ENCODE data around the gene THEMIS. TPM values are rescaled to one million over a fixed set of nuclear protein-coding genes. Genes with fewer than 3 reads are reported as not detected.

Gene THEMIS
- total RNA-seq, 5 donors from 2014 or later (not counting 1 experiment from before 2014, with no cell fraction given) = 55.5 to 93.3 (median 69.4) TPM

- H3K9me3 Mint-ChIP-seq = peaks cover 6 to 20% (median 10%) of the 10 kb centered on the region in 3 donors
- no peaks in the 10 kb centered on the region for H3K27me3 Mint-ChIP-seq
- H3K4me3 ChIP-seq (ENCODE audit: control insufficient read depth in 1 of 2, extremely low read depth in 1 of 2, low read length in 1 of 2) = peak overlapping the region in 1 of 2 donors; percentile 27
- H3K27ac ChIP-seq (ENCODE audit: low read length) = no peak overlapping the region
- peaks cover 5% of the 10 kb centered on the region for H3K36me3 Mint-ChIP-seq
- CTCF ChIA-PET = no interaction called here
- H3K9me3 ChIP-seq = no peaks in the 10 kb centered on the region
- H3K27ac Mint-ChIP-seq = peak overlapping the region; percentile 69 to 87
- DNase-seq (peak in 1 of 35 experiments; percentile 56), ATAC-seq (replicated peaks in 1 of 4) (peak in 3 of 4 experiments; percentile 9 to 34 (median 19))
- POLR2A ChIA-PET = no interaction called here
- no peaks in the 10 kb centered on the region for H3K36me3 ChIP-seq (ENCODE audit: control insufficient read depth in 2 of 2, extremely low read depth in 1 of 2, insufficient read depth in 1 of 2, low read length in 1 of 2)
- peaks cover 33 to 55% of the 10 kb centered on the region in 2 experiments for H3K4me1 ChIP-seq (ENCODE audit: control insufficient read depth in 1 of 2, extremely low read depth in 1 of 2, insufficient read depth in 2 of 2, low read length in 2 of 2)
- peaks cover 67 to 77% (median 74%) of the 10 kb centered on the region in 3 donors for H3K4me1 Mint-ChIP-seq
- H3K4me3 Mint-ChIP-seq = peak overlapping the region; percentile 21 to 65 (median 39)
- no CpG with 5 or more reads among the region's 2 CpGs for WGBS (ENCODE audit: insufficient coverage)
- H3K27me3 ChIP-seq (replicated peaks in 1 of 2; ENCODE audit: control insufficient read depth in 2 of 2, extremely low read depth in 1 of 2, insufficient read depth in 2 of 2, low read length in 1 of 2) = no peaks in the 10 kb centered on the region
These were observed 22.3 kb upstream of the THEMIS start for GRCh38 chr6:127923135-127923534.

DNA sequence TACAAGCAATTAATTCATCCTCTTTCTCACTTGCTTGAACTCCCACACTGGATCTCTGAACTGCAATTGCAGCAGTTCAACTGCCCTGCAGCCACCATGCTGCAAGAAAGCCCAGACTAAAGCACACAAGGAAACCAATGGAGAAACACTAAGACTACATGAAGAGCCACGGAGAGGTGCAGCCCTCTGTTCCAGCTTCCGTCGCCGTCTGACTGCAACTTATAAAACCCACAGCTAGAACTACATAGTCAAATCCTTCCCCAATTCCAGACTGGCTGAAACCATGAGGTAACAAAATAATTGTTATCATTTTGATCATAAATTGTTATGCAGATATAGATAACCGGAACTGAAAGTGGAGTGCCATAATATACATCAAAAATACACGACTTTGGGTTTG, 21.1 kb upstream of the THEMIS start:
- H3K27me3 Mint-ChIP-seq = no peaks in the 10 kb centered on the region
- peak overlapping the region; percentile 69 to 87 for H3K27ac Mint-ChIP-seq
- H3K4me3 Mint-ChIP-seq = peak overlapping the region; percentile 61 to 65 (median 63)
- Histone ChIP-seq H3K27ac (ENCODE audit: low read length) (no peak overlapping the region), H3K4me3 (ENCODE audit: control insufficient read depth in 1 of 2, extremely low read depth in 1 of 2, low read length in 1 of 2) (no peak overlapping the region), H3K27me3 (replicated peaks in 1 of 2; ENCODE audit: control insufficient read depth in 2 of 2, extremely low read depth in 1 of 2, insufficient read depth in 2 of 2, low read length in 1 of 2) (no peaks in the 10 kb centered on the region), H3K36me3 (ENCODE audit: control insufficient read depth in 2 of 2, extremely low read depth in 1 of 2, insufficient read depth in 1 of 2, low read length in 1 of 2) (no peaks in the 10 kb centered on the region), H3K4me1 (ENCODE audit: control insufficient read depth in 1 of 2, extremely low read depth in 1 of 2, insufficient read depth in 2 of 2, low read length in 2 of 2) (peaks cover 33 to 66% of the 10 kb centered on the region in 2 experiments), H3K9me3 (no peaks in the 10 kb centered on the region)
- peaks cover 68 to 88% (median 83%) of the 10 kb centered on the region in 3 donors for H3K4me1 Mint-ChIP-seq
- no peaks in the 10 kb centered on the region for H3K36me3 Mint-ChIP-seq
- ChIA-PET CTCF (interaction anchor here in 1 of 2 donors (0.7 kb wide), 1 partner anchor 59 kb away, joined by 4 read pairs; no protein-coding TSS in a partner anchor), POLR2A (interaction anchor here in 1 of 2 donors (0.6 to 0.7 kb wide), 3 partner anchors 50 to 339 kb away, joined by 3 to 4 read pairs (median 4); no protein-coding TSS in a partner anchor)
- DNase-seq (no peak), ATAC-seq (replicated peaks in 1 of 4) (no peak)
- peaks cover 3 to 20% (median 4%) of the 10 kb centered on the region in 3 donors for H3K9me3 Mint-ChIP-seq
- WGBS (ENCODE audit: insufficient coverage) = no CpG with 5 or more reads among the region's 6 CpGs

DNA sequence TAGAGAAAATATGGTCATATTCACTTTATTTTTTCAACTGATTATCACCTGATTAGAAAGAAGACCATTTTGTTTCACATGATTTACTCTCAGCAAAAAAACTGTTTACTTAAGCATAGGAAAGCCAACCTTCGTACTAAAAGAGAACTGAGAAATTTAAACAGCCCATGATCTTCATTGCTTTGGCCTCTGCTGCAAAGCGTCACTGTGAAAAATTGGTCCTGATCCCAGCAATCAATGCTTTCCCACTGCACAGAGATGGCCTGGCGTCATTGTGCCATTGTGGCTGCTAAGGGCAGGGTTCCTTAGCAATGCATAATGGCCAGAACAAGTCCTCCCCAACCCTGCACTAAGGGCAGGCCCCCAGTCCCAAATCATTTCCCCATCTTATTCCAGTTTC, 19.9 kb upstream of the THEMIS start:
- DNase-seq (no peak), ATAC-seq (replicated peaks in 1 of 4) (no peak)
- Histone ChIP-seq H3K4me3 (ENCODE audit: control insufficient read depth in 1 of 2, extremely low read depth in 1 of 2, low read length in 1 of 2) (no peak overlapping the region), H3K36me3 (ENCODE audit: control insufficient read depth in 2 of 2, extremely low read depth in 1 of 2, insufficient read depth in 1 of 2, low read length in 1 of 2) (no peaks in the 10 kb centered on the region), H3K27me3 (replicated peaks in 1 of 2; ENCODE audit: control insufficient read depth in 2 of 2, extremely low read depth in 1 of 2, insufficient read depth in 2 of 2, low read length in 1 of 2) (no peaks in the 10 kb centered on the region), H3K27ac (ENCODE audit: low read length) (no peak overlapping the region), H3K4me1 (ENCODE audit: control insufficient read depth in 1 of 2, extremely low read depth in 1 of 2, insufficient read depth in 2 of 2, low read length in 2 of 2) (peaks cover 37 to 75% of the 10 kb centered on the region in 2 experiments), H3K9me3 (no peaks in the 10 kb centered on the region)
- H3K9me3 Mint-ChIP-seq = peaks cover 1 to 17% (median 3%) of the 10 kb centered on the region in 3 donors
- H3K4me1 Mint-ChIP-seq = peaks cover 77 to 94% (median 90%) of the 10 kb centered on the region in 3 donors
- peak overlapping the region in 1 of 3 donors; percentile 65 for H3K4me3 Mint-ChIP-seq
- no peaks in the 10 kb centered on the region for H3K36me3 Mint-ChIP-seq
- POLR2A ChIA-PET = interaction anchor here in 1 of 2 donors (0.7 kb wide), 1 partner anchor 22 kb away, joined by 4 read pairs; no protein-coding TSS in a partner anchor
- CTCF ChIA-PET = interaction anchor here in 1 of 2 donors (0.8 kb wide), 1 partner anchor 58 kb away, joined by 3 read pairs; no protein-coding TSS in a partner anchor
- peak overlapping the region; percentile 97 to 98 for H3K27ac Mint-ChIP-seq
- 95% methylated on average over 2 of the region's 3 CpGs for WGBS (ENCODE audit: insufficient coverage)
- H3K27me3 Mint-ChIP-seq = no peaks in the 10 kb centered on the region

DNA sequence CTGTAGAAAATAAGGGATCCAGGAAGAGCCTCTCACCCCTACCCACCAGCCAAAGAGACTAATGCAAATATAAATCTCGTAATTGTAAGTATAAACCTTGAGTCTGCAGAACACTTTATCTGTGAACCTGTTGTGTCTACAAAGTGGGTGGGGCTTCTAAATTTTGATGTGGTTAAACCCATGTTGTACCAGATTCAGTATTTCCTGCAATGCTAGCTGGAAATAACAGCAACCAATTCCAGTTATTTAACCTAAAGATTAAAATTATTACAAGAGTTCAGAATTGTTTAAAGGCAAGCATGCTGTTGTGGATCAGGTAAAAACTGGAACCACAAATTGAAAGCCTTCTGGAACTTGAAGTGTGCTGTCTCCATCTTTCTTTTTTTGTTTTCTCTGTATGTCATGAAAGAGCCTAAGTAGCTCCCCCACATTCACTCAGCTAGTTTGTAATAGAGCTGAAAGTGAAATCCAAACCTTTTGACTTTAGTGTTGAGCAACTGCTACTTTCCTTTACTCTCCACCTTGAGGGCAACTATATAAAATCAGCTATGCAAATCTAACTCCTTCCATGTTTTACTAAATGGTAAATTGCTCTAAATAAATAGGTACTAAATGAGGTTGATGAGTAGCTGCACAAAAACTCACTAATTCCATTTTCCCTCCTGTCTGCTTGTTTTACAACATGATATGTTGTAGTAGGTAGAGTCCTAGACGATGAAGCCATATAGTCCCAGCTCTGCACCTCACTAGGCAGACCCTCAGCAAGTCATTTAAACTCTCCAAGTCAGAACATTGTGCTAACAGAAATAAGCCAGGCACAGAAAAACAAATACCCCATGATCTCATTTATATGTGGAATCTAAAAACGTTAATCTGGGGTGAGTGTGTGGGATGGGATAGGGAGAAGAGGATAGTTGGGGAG, 17.9 kb upstream of the THEMIS start:
- ATAC-seq (replicated peaks in 1 of 4) (peak; percentile 86 to 89 (median 88)), DNase-seq (peak in 16 of 35 experiments; percentile 10 to 72 (median 31))
- peaks cover under 1% of the 10 kb centered on the region for H3K36me3 Mint-ChIP-seq
- peaks cover 79 to 91% (median 87%) of the 10 kb centered on the region in 3 donors for H3K4me1 Mint-ChIP-seq
- H3K27ac Mint-ChIP-seq = peak overlapping the region; percentile 97 to 98
- POLR2A ChIA-PET = interaction anchor here (0.5 to 2.1 kb wide), 11 partner anchors 9 to 594 kb away, joined by 3 to 9 read pairs (median 3); partner anchors contain the start of gene THEMIS (in 2 of the 2)
- Histone ChIP-seq H3K36me3 (ENCODE audit: control insufficient read depth in 2 of 2, extremely low read depth in 1 of 2, insufficient read depth in 1 of 2, low read length in 1 of 2) (no peaks in the 10 kb centered on the region), H3K4me1 (ENCODE audit: control insufficient read depth in 1 of 2, extremely low read depth in 1 of 2, insufficient read depth in 2 of 2, low read length in 2 of 2) (peaks cover 40 to 68% of the 10 kb centered on the region in 2 experiments), H3K27ac (ENCODE audit: low read length) (peak overlapping the region; percentile 53), H3K4me3 (ENCODE audit: control insufficient read depth in 1 of 2, extremely low read depth in 1 of 2, low read length in 1 of 2) (peak overlapping the region; percentile 62 to 63), H3K27me3 (replicated peaks in 1 of 2; ENCODE audit: control insufficient read depth in 2 of 2, extremely low read depth in 1 of 2, insufficient read depth in 2 of 2, low read length in 1 of 2) (no peaks in the 10 kb centered on the region), H3K9me3 (no peaks in the 10 kb centered on the region)
- H3K27me3 Mint-ChIP-seq = no peaks in the 10 kb centered on the region
- peaks cover 0 to 4% (median 0%) of the 10 kb centered on the region in 3 donors for H3K9me3 Mint-ChIP-seq
- WGBS (ENCODE audit: insufficient coverage) = no CpG with 5 or more reads among the region's 3 CpGs
- H3K4me3 Mint-ChIP-seq = peak overlapping the region; percentile 75 to 97 (median 94)
- CTCF ChIA-PET = interaction anchor here (0.6 to 3.2 kb wide), 15 partner anchors 9 to 602 kb away, joined by 3 to 29 read pairs (median 4); partner anchors contain the start of genes PTPRK (in 1 of the 2) and THEMIS (in 1 of the 2)

- no CpG with 5 or more reads among the region's 1 CpG for WGBS (ENCODE audit: insufficient coverage)
- H3K4me3 ChIP-seq (ENCODE audit: control insufficient read depth in 1 of 2, extremely low read depth in 1 of 2, low read length in 1 of 2) = peak overlapping the region; percentile 60 to 63
- POLR2A ChIA-PET = interaction anchor here (0.6 to 2.1 kb wide), 7 partner anchors 10 to 598 kb away, joined by 3 to 9 read pairs (median 4); partner anchors contain the start of gene THEMIS (in 2 of the 2)
- H3K4me1 Mint-ChIP-seq = peaks cover 79 to 90% (median 87%) of the 10 kb centered on the region in 3 donors
- H3K9me3 Mint-ChIP-seq = no peaks in the 10 kb centered on the region
- ATAC-seq (replicated peaks in 1 of 4) (no peak), DNase-seq (no peak)
- peak overlapping the region; percentile 97 to 98 for H3K27ac Mint-ChIP-seq
- no peaks in the 10 kb centered on the region for H3K9me3 ChIP-seq
- no peaks in the 10 kb centered on the region for H3K27me3 Mint-ChIP-seq
- CTCF ChIA-PET = interaction anchor here (0.6 to 3.2 kb wide), 6 partner anchors 14 to 603 kb away, joined by 3 to 29 read pairs (median 7); partner anchors contain the start of gene PTPRK (in 1 of the 2)
- peak overlapping the region; percentile 75 to 97 (median 94) for H3K4me3 Mint-ChIP-seq
- peak overlapping the region; percentile 53 for H3K27ac ChIP-seq (ENCODE audit: low read length)
- peaks cover 0 to under 1% of the 10 kb centered on the region in 2 donors for H3K36me3 ChIP-seq (ENCODE audit: control insufficient read depth in 2 of 2, extremely low read depth in 1 of 2, insufficient read depth in 1 of 2, low read length in 1 of 2)
- H3K27me3 ChIP-seq (replicated peaks in 1 of 2; ENCODE audit: control insufficient read depth in 2 of 2, extremely low read depth in 1 of 2, insufficient read depth in 2 of 2, low read length in 1 of 2) = no peaks in the 10 kb centered on the region
- H3K4me1 ChIP-seq (ENCODE audit: control insufficient read depth in 1 of 2, extremely low read depth in 1 of 2, insufficient read depth in 2 of 2, low read length in 2 of 2) = peaks cover 35 to 62% of the 10 kb centered on the region in 2 experiments
- peaks cover 10% of the 10 kb centered on the region for H3K36me3 Mint-ChIP-seq
These were observed 16.9 kb upstream of the THEMIS start for GRCh38 chr6:127917766-127918165.

All from T-cell (primary cell).